GM20431 (cell line): ENCODE results near the gene GPR17.

Experiments used
- in situ Hi-C: fragments of 300-500 bp; cut with MseI, MboI; formaldehyde crosslinking; loops from one replicate; pipeline ENCODE4 v1.15.0; 2020; ENCODE audit warnings: low sequenced_read_pairs; ENCODE audit not compliant: unreplicated experiment

GPR17 gene

DNA sequence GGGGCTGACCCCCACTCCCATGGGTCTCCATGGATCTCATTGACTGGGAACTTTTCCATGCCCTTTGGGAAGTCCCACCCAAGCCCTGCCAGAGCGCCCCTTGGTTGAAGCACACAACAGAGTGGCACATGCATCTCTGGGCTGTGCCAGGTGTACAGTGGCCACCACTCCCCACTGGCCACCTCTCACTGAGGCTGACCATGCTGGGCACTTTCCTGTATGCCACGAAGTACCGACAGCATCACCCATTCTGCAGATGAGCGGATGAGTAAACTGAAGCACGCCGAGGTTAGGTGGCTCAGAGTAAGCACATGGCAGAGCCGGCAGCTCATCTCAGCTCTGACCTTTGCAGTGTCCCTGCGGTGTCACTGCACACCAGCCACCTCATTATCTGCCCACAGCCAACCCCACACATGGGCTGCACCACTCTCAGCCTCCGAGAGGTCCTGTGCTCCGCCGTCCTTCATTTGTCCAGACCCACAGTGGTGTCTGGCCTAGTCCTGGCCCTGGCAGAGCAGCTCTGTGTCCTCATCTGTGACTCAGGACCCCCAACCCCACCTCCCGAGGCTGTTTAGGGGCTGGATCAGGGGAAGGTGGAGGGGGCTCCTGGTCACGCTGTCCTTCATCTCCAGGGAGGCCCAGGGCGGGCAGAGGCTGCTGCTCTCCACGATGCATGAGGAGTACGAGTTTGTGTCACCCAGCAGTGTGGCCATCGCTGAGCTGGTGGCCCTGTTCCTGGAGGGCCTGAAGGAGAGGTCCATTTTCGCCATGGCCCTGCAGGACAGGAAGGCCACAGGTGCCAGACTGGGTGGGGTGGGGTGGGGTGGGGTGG is 18.0 kb upstream of the GPR17 start:
- in situ Hi-C loops, result no loop called here

DNA sequence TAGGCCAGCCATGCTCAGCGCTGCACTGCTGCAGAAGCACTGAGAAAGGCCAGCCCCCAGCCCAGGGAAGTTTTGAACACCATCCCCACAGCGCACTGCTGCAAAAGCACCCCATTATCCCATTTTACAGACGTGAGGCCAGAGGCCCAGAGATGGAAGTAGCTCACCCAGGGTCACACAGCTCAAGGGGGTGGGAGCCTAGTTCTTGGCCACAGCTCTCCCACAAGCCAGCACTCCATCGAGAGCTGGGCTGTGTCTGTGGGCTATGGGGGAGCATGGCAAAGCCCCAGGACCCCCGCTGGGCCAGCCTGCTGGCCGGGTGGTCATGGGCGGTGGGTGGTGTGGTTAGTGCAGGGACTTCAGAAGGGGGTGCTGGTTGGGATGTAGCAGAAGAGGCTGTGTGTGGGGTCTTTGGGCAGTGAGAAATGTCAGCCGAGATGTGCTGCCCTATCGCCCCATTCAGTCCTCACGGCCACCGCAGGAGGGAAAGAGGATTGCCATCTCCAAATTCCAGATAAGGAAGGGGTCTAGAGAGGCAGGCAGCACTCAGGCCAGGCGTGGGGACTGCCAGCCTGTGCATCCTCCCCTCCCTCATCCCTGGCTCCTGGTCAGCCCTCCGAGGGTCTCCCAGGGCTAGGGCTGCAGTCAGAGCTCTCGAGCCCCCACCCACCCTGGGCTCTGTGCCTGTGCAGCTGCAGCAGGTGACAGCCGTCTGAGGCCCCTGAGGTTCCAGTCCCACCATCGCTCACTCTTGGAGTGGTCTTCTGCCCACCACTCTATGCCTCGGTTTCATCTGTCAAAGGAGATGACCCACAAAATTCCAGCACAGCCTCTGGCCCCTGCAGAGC is 17.0 kb upstream of the GPR17 start:
- in situ Hi-C loops, result no loop called here

DNA sequence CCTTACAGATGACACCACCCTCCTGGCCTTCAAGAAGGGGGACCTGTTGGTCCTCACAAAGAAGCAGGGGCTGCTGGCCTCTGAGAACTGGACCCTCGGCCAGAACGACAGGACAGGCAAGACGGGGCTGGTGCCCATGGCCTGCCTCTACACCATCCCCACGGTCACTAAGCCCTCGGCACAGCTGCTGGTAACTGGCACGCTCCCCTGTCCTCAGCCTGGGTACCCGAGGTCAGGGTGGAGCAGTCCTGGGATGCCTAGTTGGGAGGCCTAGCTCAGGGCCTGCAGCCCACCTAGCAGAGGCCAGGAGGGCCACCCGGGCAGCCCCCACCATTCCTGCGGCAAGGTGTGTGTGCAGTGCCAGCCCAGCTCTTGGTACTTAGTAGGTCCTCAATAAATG is 16.3 kb upstream of the GPR17 start:
- in situ Hi-C loops, result no loop called here

- in situ Hi-C loops, result no loop called here
These were observed 15.7 kb upstream of the GPR17 start for GRCh38 chr2:127630096-127630863.

- in situ Hi-C loops, result no loop called here
These were observed 15.0 kb upstream of the GPR17 start for GRCh38 chr2:127630864-127631540.

DNA sequence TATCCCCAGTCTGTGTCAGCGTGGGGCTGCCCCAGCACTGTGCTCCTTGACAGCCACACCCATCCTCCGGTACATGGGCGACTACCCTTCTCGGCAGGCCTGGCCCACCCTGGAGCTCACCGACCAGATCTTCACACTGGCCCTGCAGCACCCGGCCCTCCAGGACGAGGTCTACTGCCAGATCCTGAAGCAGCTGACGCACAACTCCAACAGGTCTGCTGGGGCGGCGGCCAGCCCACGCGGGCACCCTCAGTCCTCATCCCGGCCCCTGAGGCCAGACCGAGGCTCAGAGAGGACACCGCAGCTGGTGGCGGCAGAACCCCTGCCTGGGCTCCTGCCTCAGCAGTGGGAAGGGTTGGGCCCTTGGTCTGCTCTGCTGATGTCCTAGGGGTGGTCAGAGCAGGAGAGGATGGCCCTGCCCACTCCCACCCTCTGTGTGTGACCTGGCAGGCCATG is 14.4 kb upstream of the GPR17 start:
- in situ Hi-C loops, result no loop called here

DNA sequence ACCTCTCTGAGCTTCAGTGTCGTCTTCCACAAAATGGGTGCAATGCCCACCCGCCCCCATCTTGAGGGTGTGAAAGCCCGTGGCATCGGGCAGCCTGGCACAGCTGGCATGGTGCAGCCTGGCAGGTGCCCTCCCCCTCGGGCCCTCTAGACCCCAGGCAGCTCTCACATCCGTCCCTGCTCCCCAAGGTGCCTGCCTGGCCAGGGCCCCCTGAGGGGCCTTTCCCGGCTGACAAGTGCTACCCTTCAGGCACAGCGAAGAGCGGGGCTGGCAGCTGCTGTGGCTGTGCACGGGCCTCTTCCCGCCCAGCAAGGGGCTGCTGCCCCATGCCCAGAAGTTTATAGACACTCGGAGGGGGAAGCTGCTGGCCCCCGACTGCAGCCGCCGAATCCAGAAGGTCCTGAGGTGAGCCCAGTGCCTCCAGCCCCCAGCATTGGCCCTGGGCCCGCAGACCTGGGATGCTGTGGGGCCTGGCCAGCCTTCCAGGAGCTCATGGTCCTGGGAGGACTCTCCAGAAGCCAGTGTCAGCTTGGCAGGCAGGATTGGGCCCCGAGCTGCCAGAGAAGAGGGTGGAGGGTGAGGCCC is 13.9 kb upstream of the GPR17 start:
- in situ Hi-C loops, result no loop called here

- in situ Hi-C loops, result no loop called here
These were observed 13.1 kb upstream of the GPR17 start for GRCh38 chr2:127632592-127633489.

DNA sequence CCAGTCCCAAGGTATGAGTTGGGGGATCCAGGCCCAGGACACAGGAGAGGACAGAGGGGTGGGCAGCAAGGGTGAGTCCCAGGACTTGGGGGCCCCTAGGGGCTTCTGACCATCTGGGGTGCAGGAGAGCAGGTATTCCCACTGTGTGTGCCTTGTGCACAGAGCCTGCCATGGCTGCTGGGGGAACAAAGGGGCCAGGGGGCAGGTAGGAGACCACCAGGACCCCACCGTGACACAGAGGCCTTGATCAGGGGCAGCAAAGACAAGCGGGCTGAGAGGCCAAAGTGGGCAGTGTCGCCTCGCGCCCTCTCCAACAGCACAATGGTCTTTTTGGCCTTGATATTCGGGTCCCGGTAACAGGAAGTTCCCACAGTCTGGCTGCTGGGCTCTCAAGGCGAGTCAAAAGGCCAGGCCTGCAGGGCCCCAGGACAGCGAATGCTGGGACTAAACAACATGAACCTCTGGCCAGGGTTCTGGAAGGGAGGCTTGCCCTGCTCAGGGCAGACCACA is 12.3 kb upstream of the GPR17 start:
- in situ Hi-C loops, result no loop called here

GRCh38 chr2:127634066-127634617 is 11.8 kb upstream of the GPR17 start:
- in situ Hi-C loops, result no loop called here

GRCh38 chr2:127634626-127635379 is 11.2 kb upstream of the GPR17 start:
- in situ Hi-C loops, result no loop called here

DNA sequence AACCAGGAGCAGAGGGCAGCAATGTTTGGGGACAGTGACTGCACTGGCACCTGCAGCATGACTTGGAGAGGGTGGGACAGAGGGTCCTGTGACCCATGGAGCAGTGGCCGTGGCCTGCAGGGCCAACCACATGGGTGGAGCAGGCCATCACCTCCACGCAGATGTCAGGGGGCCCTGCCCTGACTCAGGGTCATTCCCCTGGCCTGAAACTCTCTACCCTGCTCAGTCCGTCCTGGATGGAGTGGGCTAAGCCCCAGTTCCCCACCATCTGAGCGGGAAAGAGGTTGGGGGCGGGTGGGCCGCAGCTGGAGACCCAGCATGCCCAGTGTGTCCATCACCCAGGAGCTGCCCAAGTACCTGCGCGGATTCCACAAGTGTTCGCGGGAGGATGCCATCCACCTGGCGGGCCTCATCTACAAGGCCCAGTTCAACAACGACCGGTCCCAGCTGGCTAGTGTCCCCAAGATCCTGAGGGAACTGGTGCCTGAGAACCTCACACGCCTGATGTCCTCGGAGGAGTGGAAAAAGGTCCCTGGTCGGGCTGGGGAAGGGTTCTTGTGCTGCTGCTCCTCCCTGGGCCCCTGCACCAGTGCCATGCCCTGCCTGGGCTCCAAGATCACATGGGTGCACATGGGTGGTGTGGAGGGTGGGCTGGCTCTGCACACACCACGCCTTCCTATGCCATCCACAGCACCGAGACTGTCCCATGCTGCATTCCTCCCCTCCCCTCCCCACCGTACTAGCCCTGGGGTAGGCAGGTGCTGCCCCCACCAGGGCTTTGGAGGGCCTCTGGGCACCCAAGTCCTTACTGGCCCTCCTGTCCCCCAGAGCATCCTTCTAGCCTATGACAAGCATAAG is 10.3 kb upstream of the GPR17 start:
- in situ Hi-C loops, result no loop called here

DNA sequence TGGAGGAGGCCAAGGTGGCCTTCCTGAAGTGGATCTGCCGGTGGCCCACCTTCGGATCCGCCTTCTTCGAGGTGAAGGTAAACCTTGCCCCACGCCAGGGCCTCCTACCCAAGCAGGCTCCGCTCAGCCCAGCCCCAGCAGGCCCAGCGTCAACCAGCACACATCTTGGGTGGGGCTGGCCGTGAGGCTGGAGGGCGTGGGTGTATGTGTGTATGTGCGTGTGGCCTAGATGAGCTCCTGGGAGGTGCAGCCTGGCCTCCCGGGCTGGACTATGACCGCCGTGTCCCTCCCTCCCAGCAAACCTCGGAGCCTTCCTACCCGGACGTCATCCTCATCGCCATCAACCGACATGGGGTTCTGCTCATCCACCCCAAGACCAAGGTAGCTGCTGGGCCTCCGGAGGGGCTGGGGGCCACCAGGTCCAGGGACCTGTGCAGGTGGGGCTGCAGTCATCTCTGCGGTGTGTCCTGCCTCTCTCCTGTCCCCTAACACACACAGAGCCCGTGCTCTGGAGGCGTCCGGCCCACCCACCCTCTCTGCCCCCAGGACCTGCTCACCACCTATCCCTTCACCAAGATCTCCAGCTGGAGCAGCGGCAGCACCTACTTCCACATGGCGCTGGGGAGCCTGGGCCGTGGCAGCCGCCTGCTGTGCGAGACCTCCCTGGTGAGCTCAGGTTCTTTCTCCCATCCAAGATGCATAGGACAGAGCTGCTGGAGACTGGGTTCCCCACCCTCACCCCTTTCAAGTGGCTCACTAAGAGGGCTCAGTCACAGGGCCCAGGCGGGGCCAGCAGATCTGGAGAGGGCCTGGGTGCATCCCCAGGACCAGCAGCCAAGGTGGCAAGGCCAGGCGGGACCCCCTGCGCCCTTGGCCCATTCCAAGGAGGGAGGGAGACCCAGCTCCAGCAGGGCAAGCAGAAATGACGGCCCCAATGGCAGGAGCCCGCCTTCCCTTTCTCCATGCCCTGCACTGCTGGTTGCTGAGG is 9.4 kb upstream of the GPR17 start:
- in situ Hi-C loops, result no loop called here

GRCh38 chr2:127637236-127637630 is 8.7 kb upstream of the GPR17 start:
- in situ Hi-C loops, result no loop called here

- in situ Hi-C loops, result no loop called here
These were observed 8.2 kb upstream of the GPR17 start for GRCh38 chr2:127637725-127638252.
